ENCODE results near the gene LRBA. TPM values are rescaled to one million over a fixed set of nuclear protein-coding genes. Genes with fewer than 3 reads are reported as not detected.
A peak's percentile ranks its signal among the peaks of the same experiment; 100 is the strongest.

Gene LRBA
- total and polyA plus RNA-seq, 4 donors, result 11.8 to 149 (median 34.2) TPM

- TF ChIP-seq CTCF (IDR thresholded peaks at IDR 0.05; ENCODE audit: control extremely low read depth, extremely low read depth), result no peak
- Histone ChIP-seq H3K27ac (ENCODE audit: low read depth in 1 of 2, low read length in 1 of 2) (no peak overlapping the region), H3K4me1 (ENCODE audit: control insufficient read depth in 5 of 5, insufficient read depth in 5 of 5, low read length in 5 of 5) (peaks cover 0 to 20% (median 0%) of the 10 kb centered on the region in 5 donors), H3K9me3 (ENCODE audit: control insufficient read depth in 4 of 4, insufficient read depth in 3 of 4, low read length in 3 of 4) (no peaks in the 10 kb centered on the region), H3K9ac (ENCODE audit: insufficient read depth in 1 of 2, low read length in 2 of 2) (no peak overlapping the region), H3K27me3 (ENCODE audit: control insufficient read depth in 3 of 3, insufficient read depth in 3 of 3, low read length in 2 of 3) (no peaks in the 10 kb centered on the region), H3K36me3 (ENCODE audit: control insufficient read depth in 4 of 4, insufficient read depth in 4 of 4, low read length in 4 of 4) (no peaks in the 10 kb centered on the region), H3K4me3 (no peak overlapping the region)
- no peak for ATAC-seq (ENCODE audit: insufficient read depth, low FRiP score)
- no peak for DNase-seq
- 82 to 87% methylated on average over 2 of the region's 2 CpGs for WGBS, 2 donors
Observed at GRCh38 chr4:150464523-150464922, 550.6 kb downstream of the LRBA start.

GRCh38 chr4:150462743-150463142, 552.3 kb downstream of the LRBA start:
- H3K9me3 ChIP-seq (ENCODE audit: control insufficient read depth in 4 of 4, insufficient read depth in 3 of 4, low read length in 3 of 4), result no peaks in the 10 kb centered on the region
- DNase-seq (peak in 2 of 3 donors; percentile 15 to 20), ATAC-seq (ENCODE audit: insufficient read depth, low FRiP score) (no peak)
- WGBS, 2 donors, result 64 to 80% methylated on average over 2 of the region's 2 CpGs
- H3K27me3 ChIP-seq (ENCODE audit: control insufficient read depth in 3 of 3, insufficient read depth in 3 of 3, low read length in 2 of 3), result no peaks in the 10 kb centered on the region
- no peak for TF ChIP-seq CTCF (IDR thresholded peaks at IDR 0.05; ENCODE audit: control extremely low read depth, extremely low read depth)
- H3K4me3 ChIP-seq, result no peak overlapping the region
- H3K9ac ChIP-seq (ENCODE audit: insufficient read depth in 1 of 2, low read length in 2 of 2), result no peak overlapping the region
- peaks cover 0 to 20% (median 0%) of the 10 kb centered on the region in 5 donors for H3K4me1 ChIP-seq (ENCODE audit: control insufficient read depth in 5 of 5, insufficient read depth in 5 of 5, low read length in 5 of 5)
- no peak overlapping the region for H3K27ac ChIP-seq (ENCODE audit: low read depth in 1 of 2, low read length in 1 of 2)
- no peaks in the 10 kb centered on the region for H3K36me3 ChIP-seq (ENCODE audit: control insufficient read depth in 4 of 4, insufficient read depth in 4 of 4, low read length in 4 of 4)

- WGBS, 2 donors, result 87 to 90% methylated on average over 1 of the region's 1 CpG
Observed at GRCh38 chr4:150461957-150462356, 553.1 kb downstream of the LRBA start.

More at GRCh38 chr4:150461957-150462356, 553.1 kb downstream of the LRBA start:
- Histone ChIP-seq H3K27me3 (ENCODE audit: control insufficient read depth in 3 of 3, insufficient read depth in 3 of 3, low read length in 2 of 3) (no peaks in the 10 kb centered on the region), H3K27ac (ENCODE audit: low read depth in 1 of 2, low read length in 1 of 2) (no peak overlapping the region), H3K9me3 (ENCODE audit: control insufficient read depth in 4 of 4, insufficient read depth in 3 of 4, low read length in 3 of 4) (no peaks in the 10 kb centered on the region), H3K4me3 (no peak overlapping the region), H3K36me3 (ENCODE audit: control insufficient read depth in 4 of 4, insufficient read depth in 4 of 4, low read length in 4 of 4) (no peaks in the 10 kb centered on the region), H3K4me1 (ENCODE audit: control insufficient read depth in 5 of 5, insufficient read depth in 5 of 5, low read length in 5 of 5) (peaks cover 0 to 20% (median 0%) of the 10 kb centered on the region in 5 donors), H3K9ac (ENCODE audit: insufficient read depth in 1 of 2, low read length in 2 of 2) (no peak overlapping the region)
- ATAC-seq (ENCODE audit: insufficient read depth, low FRiP score) (no peak), DNase-seq (no peak)
- no peak for TF ChIP-seq CTCF (IDR thresholded peaks at IDR 0.05; ENCODE audit: control extremely low read depth, extremely low read depth)
